Embryonic facial prominence (tissue), 1 donor: Measurements from ENCODE around the gene WDR70.
"Not testable (repeated sequence)": the region's sequence is repeated elsewhere in the genome, so short reads cannot be mapped to it uniquely, and the experiment has no call there.

Experiments used
- DNase-seq: peaks from one replicate; pipeline ENCODE4 v3.0.0-alpha.2; 2016; ENCODE audit errors: extremely low spot score

WDR70 gene

GRCh38 chr5:37379100-37379628 is at the start of gene WDR70:
Gene WDR70 (plus strand): TSS chr5:37379318. CDS start chr5:37379368, 50 bp downstream.
- DNase-seq, result peak; percentile 63

DNA sequence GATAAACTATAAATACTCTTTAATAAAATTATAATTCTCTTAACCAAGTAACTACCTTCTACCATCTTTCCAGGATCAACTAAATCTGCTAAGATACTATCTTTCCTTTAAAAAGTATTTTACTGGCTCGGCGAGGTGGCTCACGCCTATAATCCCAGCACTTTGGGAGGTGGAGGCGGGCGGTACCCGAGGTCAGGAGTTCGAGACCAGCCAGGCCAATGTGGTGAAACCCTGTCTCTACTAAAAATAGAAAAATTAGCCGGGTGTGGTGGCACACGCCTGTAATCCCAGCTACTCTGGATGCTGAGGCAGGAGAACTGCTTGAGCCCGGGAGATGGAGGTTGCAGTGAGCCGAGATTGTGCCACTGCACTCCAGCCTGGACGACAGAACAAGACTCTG is 44.4 kb upstream of the WDR70 start:
- DNase-seq, result not testable (repeated sequence)

GRCh38 chr5:37342741-37343140 is 36.4 kb upstream of the WDR70 start:
- DNase-seq, result not testable (repeated sequence)

- DNase-seq, result no peak
Measured at GRCh38 chr5:37355161-37355560, 24.0 kb upstream of the WDR70 start.

DNA sequence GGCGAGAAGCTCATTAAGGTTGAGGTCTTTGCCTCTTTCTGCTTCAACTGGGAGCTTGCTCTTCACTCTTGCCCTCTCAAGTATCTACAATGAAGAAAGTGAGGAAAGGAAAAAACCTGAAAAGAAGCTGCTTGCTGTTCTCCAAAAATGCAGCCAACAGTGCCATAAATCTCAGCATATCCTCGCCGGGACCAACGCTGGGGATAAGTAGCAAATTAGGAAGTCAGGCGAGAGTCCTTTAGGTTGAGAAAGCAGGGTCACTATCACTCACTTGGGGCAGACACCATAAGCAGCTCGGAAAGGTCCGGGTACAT is 8.6 kb upstream of the WDR70 start:
- DNase-seq, result no peak

DNA sequence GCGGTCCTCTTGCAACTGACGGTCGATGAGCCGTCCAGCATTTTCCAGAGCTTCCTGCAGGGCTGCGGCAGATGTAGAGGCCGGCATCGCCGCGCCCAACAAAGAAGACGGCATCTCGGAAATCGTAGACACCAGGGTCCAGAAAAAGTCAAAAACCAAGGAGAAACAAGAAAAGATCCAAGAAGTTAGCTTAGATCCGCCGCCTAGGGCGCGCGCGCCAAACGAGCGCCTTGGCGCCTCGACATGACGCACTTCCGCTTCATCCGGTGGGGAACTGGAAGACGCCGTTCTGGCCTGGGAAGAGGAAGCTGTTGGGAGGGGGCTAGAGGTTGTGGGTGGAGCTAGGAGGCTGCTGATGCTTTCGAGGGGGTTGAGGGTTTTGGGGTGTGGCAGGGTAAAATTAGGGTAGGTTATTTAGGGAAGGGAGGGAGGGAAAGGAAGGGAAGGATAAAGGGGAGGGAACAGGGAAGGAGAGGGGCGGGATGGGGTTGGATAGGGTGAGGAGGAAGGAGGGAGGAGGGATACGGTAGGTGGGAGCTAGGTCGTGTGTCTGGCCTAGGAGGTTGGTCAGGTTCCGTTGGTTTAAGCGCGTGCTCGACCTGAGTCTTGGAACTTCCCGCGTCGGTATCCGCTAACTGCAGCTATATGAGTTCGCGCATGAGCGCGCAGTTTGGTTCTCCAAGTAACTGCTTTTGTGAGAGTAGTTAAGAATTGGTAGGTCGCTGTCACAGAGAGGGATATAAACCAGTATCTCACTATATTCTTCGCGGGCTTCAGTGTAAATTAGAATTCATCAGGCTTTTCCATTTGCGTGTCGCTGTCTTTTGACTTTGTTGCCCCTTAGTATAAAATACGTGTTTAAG is 8.0 kb upstream of the WDR70 start, which contains the start of gene NUP155:
NUP155 (minus strand) TSS at position 243 of the 863 bp plus-strand sequence; CDS start at position 114, 129 bp downstream.
- DNase-seq, result peak; percentile 95

- no peak for DNase-seq
Measured at GRCh38 chr5:37375091-37375490, 4.0 kb upstream of the WDR70 start.

DNA sequence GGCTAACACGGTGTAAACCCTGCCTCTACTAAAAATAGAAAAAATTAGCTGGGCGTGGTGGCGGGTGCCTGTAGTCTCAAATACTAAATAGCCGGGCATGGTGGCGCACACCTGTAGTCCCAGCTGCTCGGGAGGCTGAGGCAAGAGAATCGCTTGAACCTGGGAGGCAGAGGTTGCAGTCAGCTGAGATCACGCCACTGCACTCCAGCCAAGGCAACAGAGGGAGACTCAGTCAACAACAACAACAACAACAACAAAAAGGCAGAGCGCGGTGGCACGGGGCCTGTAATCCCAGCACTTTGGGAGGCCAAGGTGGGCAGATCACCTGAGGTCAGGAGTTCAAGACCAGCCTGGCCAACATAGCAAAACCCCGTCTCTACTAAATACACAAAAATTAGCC is 1.1 kb upstream of the WDR70 start:
- DNase-seq, result not testable (repeated sequence)

DNA sequence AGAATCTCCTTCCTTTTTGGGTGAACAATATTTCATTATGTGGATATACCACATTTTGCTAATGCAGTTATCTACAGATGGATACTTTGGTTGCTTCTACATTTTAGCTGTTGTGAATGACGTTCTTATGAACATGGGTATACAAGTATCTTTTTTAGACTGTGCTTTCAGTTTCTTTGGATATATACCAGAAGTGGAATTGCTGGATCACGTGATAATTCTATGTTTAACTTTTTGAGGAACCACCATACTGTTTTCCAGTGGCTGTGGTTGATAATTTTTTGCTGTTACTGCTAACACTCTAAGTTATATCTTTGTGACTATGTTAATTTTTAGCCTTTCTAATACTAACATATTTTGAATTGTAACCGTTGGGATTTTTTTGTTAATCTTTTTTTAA is 12.5 kb downstream of the WDR70 start:
- no peak for DNase-seq

- no peak for DNase-seq
Measured at GRCh38 chr5:37396352-37396751, 17.2 kb downstream of the WDR70 start.

GRCh38 chr5:37400501-37400900 is 21.4 kb downstream of the WDR70 start:
- no peak for DNase-seq

GRCh38 chr5:37412515-37412914 is 33.4 kb downstream of the WDR70 start:
- no peak for DNase-seq

- not testable (repeated sequence) for DNase-seq
Measured at GRCh38 chr5:37415456-37415855, 36.3 kb downstream of the WDR70 start.

- DNase-seq, result no peak
Measured at GRCh38 chr5:37417347-37417746, 38.2 kb downstream of the WDR70 start.

DNA sequence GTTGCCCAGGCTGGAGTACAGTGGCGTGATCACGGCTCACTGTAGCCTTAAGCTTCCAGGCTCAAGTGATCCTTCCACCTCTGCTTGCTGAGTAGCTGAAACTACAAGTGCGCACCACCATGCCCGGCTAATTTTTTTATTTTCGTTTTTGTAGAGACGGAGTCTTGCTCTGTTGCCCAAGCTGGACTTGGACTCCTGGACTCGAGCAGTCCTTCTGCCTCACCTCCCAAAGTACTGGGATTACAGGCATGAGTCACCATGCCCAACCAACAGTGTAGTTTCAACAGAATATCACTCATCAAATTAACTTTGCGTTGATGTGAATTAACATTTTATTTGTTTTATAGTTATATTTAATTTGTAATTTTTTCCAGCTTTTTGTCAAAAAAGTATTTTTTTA is 45.3 kb downstream of the WDR70 start:
- DNase-seq, result no peak

- DNase-seq, result no peak
Measured at GRCh38 chr5:37428044-37428443, 48.9 kb downstream of the WDR70 start.

- DNase-seq, result no peak
Measured at GRCh38 chr5:37435261-37435660, 56.1 kb downstream of the WDR70 start.

DNA sequence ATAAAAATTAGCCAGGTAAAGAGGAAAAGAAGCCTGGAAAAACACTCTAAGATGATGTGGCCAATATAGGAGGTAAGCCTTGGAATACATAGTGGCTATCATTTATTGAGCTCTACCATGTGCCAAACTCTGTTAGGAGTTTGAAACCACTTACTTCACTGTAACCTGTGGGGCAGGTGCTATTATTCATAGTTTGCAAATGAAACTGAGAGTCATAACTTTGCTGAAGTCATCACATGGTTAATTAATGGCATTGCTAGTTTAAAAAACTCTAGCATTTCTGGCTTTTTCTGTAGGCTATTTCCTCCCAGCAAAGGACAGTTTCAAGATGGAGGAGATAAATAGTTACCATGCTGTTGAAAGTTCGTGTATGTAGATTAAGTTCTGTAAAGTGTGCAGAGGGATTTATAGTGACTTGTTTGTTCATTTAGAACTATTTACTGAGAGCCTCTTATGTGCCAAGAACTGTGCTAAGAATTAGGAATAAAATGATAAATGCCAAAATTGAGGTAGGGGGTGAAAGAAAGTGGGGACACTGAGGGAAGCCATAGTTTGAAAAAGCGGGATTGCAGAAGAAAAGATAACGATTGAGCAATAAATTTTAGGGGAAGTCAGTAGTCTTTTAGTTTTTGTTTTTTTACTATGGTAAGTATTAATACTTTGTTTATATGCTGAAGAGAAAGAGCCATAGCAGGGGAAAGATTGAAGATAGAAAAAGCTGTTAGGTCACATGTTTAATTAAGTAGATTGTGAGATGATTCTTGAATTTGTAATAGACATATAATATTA is 57.2 kb downstream of the WDR70 start:
- no peak for DNase-seq

- DNase-seq, result no peak
Measured at GRCh38 chr5:37437711-37438110, 58.6 kb downstream of the WDR70 start.

DNA sequence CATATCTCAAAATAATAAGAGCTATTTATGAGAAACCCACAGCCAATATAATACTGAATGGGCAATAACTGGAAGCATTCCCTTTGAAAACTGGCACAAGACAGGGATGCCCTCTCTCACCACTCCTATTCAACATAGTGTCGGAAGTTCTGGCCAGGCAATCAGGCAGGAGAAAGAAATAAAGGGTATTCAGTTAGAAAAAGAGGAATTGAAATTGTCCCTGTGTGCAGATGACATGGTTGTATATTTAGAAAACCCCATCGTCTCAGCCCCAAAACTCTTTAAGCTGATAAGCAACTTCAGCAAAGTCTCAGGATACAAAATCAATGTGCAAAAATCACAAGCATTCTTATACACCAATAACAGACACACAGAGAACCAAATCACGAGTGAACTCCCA is 66.7 kb downstream of the WDR70 start:
- DNase-seq, result not testable (repeated sequence)

GRCh38 chr5:37448941-37449340 is 69.8 kb downstream of the WDR70 start:
- no peak for DNase-seq

DNA sequence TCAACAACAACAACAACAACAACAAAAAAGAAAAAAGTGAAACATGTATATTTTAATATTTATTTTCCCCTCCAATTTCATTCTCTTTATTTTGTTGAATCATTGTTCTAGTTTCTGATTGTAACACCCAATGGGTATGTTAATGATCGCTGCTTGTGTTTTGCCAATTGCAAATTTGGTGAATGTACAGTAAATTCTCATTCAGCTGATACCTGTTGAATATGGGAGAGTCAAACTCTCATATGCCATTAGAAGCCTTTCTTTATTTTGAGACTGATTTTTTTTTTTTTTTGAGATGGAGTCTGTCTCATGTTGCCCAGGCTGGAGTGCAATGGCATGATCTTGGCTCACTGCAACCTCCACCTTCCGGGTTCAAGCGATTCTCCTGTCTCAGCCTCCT is 72.9 kb downstream of the WDR70 start:
- not testable (repeated sequence) for DNase-seq

- not testable (repeated sequence) for DNase-seq
Measured at GRCh38 chr5:37453252-37453651, 74.1 kb downstream of the WDR70 start.
